IMR-90 (cell line): ENCODE measurements around the gene FAM163B. TPM values are rescaled to one million over a fixed set of nuclear protein-coding genes. Genes with fewer than 3 reads are reported as not detected.

Experiments used
- ATAC-seq: fragments of 200-7000 bp; cut with Tn5 transposase; 2 replicates; pipeline ENCODE4 v1.9.1; 2020; ENCODE audit warnings: low read depth, mild to moderate bottlenecking, moderate library complexity
- BruUV-seq: library from RNA; stranded (reverse); fragments of 400-500 nt; replicated peaks from 2 replicates; lab custom pipeline; 2021; lab: Mats Ljungman, UMichigan
- CTCF ChIA-PET: fragments of 300-600 bp; formaldehyde crosslinking; extraction: SDS; loops from one replicate; lab custom pipeline; 2021; ENCODE audit warnings: antibody characterized with exemption; lab: Yijun Ruan, JAX
- POLR2A ChIA-PET: fragments of 300-600 bp; sonication (Branson Sonifier 250); formaldehyde crosslinking; loops from one replicate; lab custom pipeline; 2022; ENCODE audit warnings: antibody characterized with exemption; ENCODE audit not compliant: unreplicated experiment; lab: Charles Lee
- DNase-seq: peaks from one replicate; pipeline ENCODE4 v3.0.0; 2013
- H2AFZ ChIP-seq: replicated peaks from 2 replicates; pipeline ENCODE3; 2013; ENCODE audit warnings: low read length, mild to moderate bottlenecking; ENCODE audit not compliant: poor library complexity
- H2AK5ac ChIP-seq: 2 replicates; pipeline ENCODE4 v1.6.1; 2013; ENCODE audit warnings: low read depth, low read length, inconsistent platforms
- H2AK9ac ChIP-seq: replicated peaks from 2 replicates; pipeline ENCODE3; 2013; ENCODE audit warnings: mild to moderate bottlenecking, low read depth, low read length, moderate library complexity; ENCODE audit not compliant: poor library complexity
- H2BK120ac ChIP-seq: 2 replicates; pipeline ENCODE4 v1.6.1; 2013; ENCODE audit warnings: low read depth, low read length, inconsistent platforms
- H2BK15ac ChIP-seq: 3 replicates; pipeline ENCODE4 v1.6.1; 2013; ENCODE audit warnings: low read depth, low read length, inconsistent platforms
- H2BK20ac ChIP-seq: 2 replicates; pipeline ENCODE4 v1.6.1; 2013; ENCODE audit warnings: low read depth, mild to moderate bottlenecking, inconsistent platforms, low read length, moderate library complexity
- H2BK5ac ChIP-seq: 2 replicates; pipeline ENCODE4 v1.6.1; 2013; ENCODE audit warnings: mild to moderate bottlenecking, low read depth, low read length, inconsistent platforms; ENCODE audit not compliant: poor library complexity, severe bottlenecking
- H3K14ac ChIP-seq: replicated peaks from 2 replicates; pipeline ENCODE4 v1.6.1; 2013; ENCODE audit warnings: low read depth, low read length, inconsistent platforms
- H3K18ac ChIP-seq: 2 replicates; pipeline ENCODE4 v1.6.1; 2013; ENCODE audit warnings: low read depth, low read length, control low read depth
- H3K23ac ChIP-seq: 2 replicates; pipeline ENCODE4 v1.6.1; 2013; ENCODE audit warnings: low read depth, low read length, inconsistent platforms
- H3K27ac ChIP-seq: 2 replicates; pipeline ENCODE4 v1.5.1; 2013; ENCODE audit warnings: mild to moderate bottlenecking, control low read depth, low read length; ENCODE audit not compliant: insufficient read depth
- H3K27me3 ChIP-seq: 2 replicates; pipeline ENCODE4 v1.6.1; 2013; ENCODE audit warnings: low read length; ENCODE audit not compliant: control insufficient read depth, insufficient read depth
- H3K36me3 ChIP-seq: 2 replicates; pipeline ENCODE4 v1.6.1; 2013; ENCODE audit warnings: low read length, mixed read lengths; ENCODE audit not compliant: control insufficient read depth, insufficient read depth
- H3K4ac ChIP-seq: 2 replicates; pipeline ENCODE4 v1.6.1; 2013; ENCODE audit warnings: low read depth, low read length, inconsistent platforms
- H3K4me1 ChIP-seq: 2 replicates; pipeline ENCODE4 v1.6.1; 2013; ENCODE audit warnings: low read length, mixed read lengths; ENCODE audit not compliant: control insufficient read depth, insufficient read depth
- H3K4me2 ChIP-seq: 2 replicates; pipeline ENCODE4 v1.6.1; 2013; ENCODE audit warnings: low read depth, mild to moderate bottlenecking, control low read depth, low read length, moderate library complexity
- H3K4me3 ChIP-seq: 2 replicates; pipeline ENCODE4 v1.5.1; 2013; ENCODE audit warnings: low read depth, mild to moderate bottlenecking, control low read depth, low read length, moderate library complexity; ENCODE audit not compliant: insufficient read depth
- H3K56ac ChIP-seq: 2 replicates; pipeline ENCODE4 v1.6.1; 2013; ENCODE audit warnings: low read length, inconsistent platforms; ENCODE audit not compliant: insufficient read depth; ENCODE audit errors: extremely low read depth
- H3K79me1 ChIP-seq, 2 experiments: 2 replicates each; pipeline ENCODE4 v1.6.1; 2013; ENCODE audit warnings: low read length in 2 of 2, inconsistent platforms in 1 of 2, low read depth in 1 of 2
- H3K9ac ChIP-seq: 2 replicates; pipeline ENCODE4 v1.6.1; 2013; ENCODE audit warnings: low read depth, low read length, control low read depth
- H3K9me1 ChIP-seq: 2 replicates; pipeline ENCODE4 v1.6.1; 2013; ENCODE audit warnings: low read length, inconsistent platforms; ENCODE audit not compliant: insufficient read depth
- H3K9me3 ChIP-seq: 2 replicates; pipeline ENCODE4 v1.6.1; 2013; ENCODE audit warnings: low read length; ENCODE audit not compliant: control insufficient read depth, insufficient read depth
- H4K20me1 ChIP-seq: 2 replicates; pipeline ENCODE4 v1.6.1; 2013; ENCODE audit warnings: low read length, inconsistent platforms; ENCODE audit not compliant: insufficient read depth
- H4K5ac ChIP-seq: 2 replicates; pipeline ENCODE4 v1.6.1; 2013; ENCODE audit warnings: mild to moderate bottlenecking, low read depth, low read length, control low read depth
- H4K8ac ChIP-seq, 2 experiments: 2 replicates each; pipeline ENCODE4 v1.6.1; 2013; ENCODE audit warnings: low read depth in 2 of 2, low read length in 2 of 2, control low read depth in 1 of 2, inconsistent platforms in 1 of 2
- H4K91ac ChIP-seq: 2 replicates; pipeline ENCODE4 v1.6.1; 2013; ENCODE audit warnings: low read depth, low read length, inconsistent platforms; ENCODE audit not compliant: insufficient read depth
- FOS ChIP-seq: fragments of 150-350 bp; IDR thresholded peaks from 2 replicates; pipeline ENCODE4 v1.6.1; 2016; ENCODE audit warnings: low read depth, low read length
- SMC3 ChIP-seq: fragments of 150-350 bp; IDR thresholded peaks from 2 replicates; pipeline ENCODE4 v1.6.1; 2016; ENCODE audit warnings: low read depth, mild to moderate bottlenecking, antibody characterized with exemption, low read length, moderate library complexity
- WGBS, 2 experiments: methylation state at CpG; one replicate each; pipeline versions ENCODE4 v1.1.5 to v1.1.7; 2013; ENCODE audit warnings: missing lambda C conversion rate in 2 of 2; ENCODE audit not compliant: insufficient read length in 1 of 2; ENCODE audit errors: extremely low coverage in 2 of 2; 5-methylcytosine and 5-hydroxymethylcytosine counted together
- dilution Hi-C: fragments of 300-500 bp; cut with HindIII; formaldehyde crosslinking; loops from one replicate; pipeline ENCODE4 v1.14.3; 2018; ENCODE audit warnings: low sequenced_read_pairs; ENCODE audit not compliant: unreplicated experiment
- in situ Hi-C: fragments of 300-500 bp; cut with MboI; formaldehyde crosslinking; loops from 3 replicates; pipeline ENCODE4 v1.14.3; 2019; ENCODE audit warnings: low sequenced_read_pairs, inconsistent platforms, mixed read lengths
- intact Hi-C: fragments of 100-400 bp; cut with micrococcal nuclease; formaldehyde crosslinking; loops from 2 replicates; pipeline ENCODE4 v1.10.0; 2022
- polyA plus RNA-seq, 3 experiments: library from polyadenylated mRNA; depleted of rRNA; stranded (reverse); fragments of >200 nt; gene quantifications; 2 replicates each; pipeline ENCODE4 v1.2.3, GENCODE V29; 2012; ENCODE audit warnings: low replicate concordance in 1 of 3
- total RNA-seq: library from RNA; depleted of rRNA; stranded (reverse); fragments of >200 nt; gene quantifications from 2 replicates; pipeline ENCODE4 v1.2.3, GENCODE V29; 2012

FAM163B gene
- total and polyA plus RNA-seq, 2 of the 4 experiments (the other 2 are of a cell fraction) = not detected

DNA sequence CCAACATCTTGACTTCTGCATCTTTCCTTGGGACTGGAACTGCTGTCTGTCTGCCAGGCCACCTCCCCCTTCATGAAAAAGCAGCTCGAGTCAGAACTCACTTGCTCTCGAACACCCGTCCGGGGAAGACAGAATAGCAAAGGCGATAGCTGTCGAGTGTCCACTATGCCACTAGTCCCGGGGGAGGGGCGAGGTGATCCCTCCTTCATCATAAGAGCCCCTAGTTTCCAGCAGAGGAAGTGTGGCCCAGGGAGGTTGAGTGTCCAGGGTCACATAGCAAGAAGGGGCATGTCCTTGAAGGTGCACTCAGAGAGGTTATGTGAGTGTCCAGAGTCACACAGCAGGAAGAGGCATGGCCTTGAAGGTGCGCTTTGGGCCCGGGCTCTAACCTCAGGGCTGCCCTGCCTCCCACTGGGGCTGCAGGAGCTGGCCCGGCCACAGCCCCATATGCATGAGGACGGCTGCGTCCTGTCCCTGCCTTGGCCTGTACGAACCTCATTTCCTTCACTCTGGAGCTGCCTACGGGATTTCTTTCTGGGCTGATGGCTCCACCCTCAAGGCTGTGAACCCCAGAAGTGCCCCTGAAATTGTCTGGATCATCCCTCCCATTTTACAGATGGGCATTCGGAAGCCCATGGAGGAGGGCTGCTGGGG, 33.6 kb upstream of the FAM163B start:
- Histone ChIP-seq H3K4me1 (no peaks in the 10 kb centered on the region), H2BK20ac (no peak overlapping the region), H3K56ac (no peak overlapping the region), H4K5ac (no peak overlapping the region), H4K91ac (no peak overlapping the region), H3K27ac (no peak overlapping the region), H4K20me1 (no peaks in the 10 kb centered on the region), H2AFZ (no peak overlapping the region), H3K27me3 (peaks cover 51% of the 10 kb centered on the region), H3K79me1 (no peaks in the 10 kb centered on the region), H3K36me3 (no peaks in the 10 kb centered on the region), H2BK5ac (no peak overlapping the region), H3K4ac (no peak overlapping the region), H3K9ac (no peak overlapping the region), H3K23ac (no peak overlapping the region), H3K18ac (no peak overlapping the region), H3K4me3 (no peak overlapping the region), H3K4me2 (no peak overlapping the region), H2BK120ac (no peak overlapping the region), H3K9me1 (no peaks in the 10 kb centered on the region), H4K8ac (no peak overlapping the region), H2AK9ac (no peak overlapping the region), H3K14ac (no peak overlapping the region), H2AK5ac (no peak overlapping the region), H3K9me3 (no peaks in the 10 kb centered on the region), H2BK15ac (no peak overlapping the region)
- dilution Hi-C loops (no loop called here), intact Hi-C loops (no loop called here), in situ Hi-C loops (no loop called here)
- TF ChIP-seq SMC3 (no peak), FOS (no peak)
- no TSS peak for BruUV-seq
- ChIA-PET CTCF (no interaction called here), POLR2A (no interaction called here)
- ATAC-seq (no peak), DNase-seq (no peak)
- 60% methylated on average over 8 of the region's 16 CpGs; no CpG with 5 or more reads in 1 of the 2 experiments for WGBS, 2 experiments
